AG09319 (cell line): Measurements from ENCODE around the gene SLC5A3.

Source experiments
- DNase-seq: peaks from one replicate; pipeline ENCODE4 v3.0.0-alpha.2; 2010; ENCODE audit warnings: low read depth; ENCODE audit errors: extremely low read depth
- CTCF ChIP-seq: IDR thresholded peaks from 2 replicates; pipeline ENCODE4 v1.5.1; 2011; ENCODE audit warnings: low read depth, mild to moderate bottlenecking, inconsistent platforms, low read length, moderate library complexity

The SLC5A3 gene

DNA sequence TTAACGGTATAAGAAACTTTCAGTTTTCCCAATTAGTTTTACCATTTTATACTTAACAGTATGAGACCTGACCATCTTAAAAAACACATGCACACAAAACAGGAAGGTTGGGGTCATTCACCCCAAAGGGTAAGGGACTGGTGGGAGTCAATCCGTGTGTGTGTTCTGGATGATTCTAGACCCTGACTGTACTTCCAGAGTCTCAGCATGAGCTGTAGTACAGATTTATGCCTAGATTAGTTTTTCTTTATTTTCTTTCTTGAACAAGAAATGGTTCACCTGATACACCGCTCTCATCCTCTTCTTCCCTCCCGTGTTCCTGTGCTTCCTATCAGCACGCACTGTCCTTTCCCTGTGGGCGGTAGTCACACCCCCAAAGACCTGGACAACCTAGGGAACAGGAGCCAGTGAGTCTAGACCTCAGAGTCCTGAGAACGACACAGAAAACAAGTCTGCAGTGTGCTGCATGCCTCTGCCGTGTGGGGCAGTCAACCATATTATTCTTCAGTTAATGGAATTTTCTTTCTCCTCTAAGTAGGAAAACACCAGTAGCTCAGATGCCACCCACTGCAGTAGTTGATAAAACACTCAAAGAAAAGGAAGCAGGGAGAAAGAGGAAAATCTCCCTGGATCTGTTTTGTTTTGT lies 38.9 kb upstream of the SLC5A3 start:
- DNase-seq: no peak
- no peak for TF ChIP-seq CTCF

DNA sequence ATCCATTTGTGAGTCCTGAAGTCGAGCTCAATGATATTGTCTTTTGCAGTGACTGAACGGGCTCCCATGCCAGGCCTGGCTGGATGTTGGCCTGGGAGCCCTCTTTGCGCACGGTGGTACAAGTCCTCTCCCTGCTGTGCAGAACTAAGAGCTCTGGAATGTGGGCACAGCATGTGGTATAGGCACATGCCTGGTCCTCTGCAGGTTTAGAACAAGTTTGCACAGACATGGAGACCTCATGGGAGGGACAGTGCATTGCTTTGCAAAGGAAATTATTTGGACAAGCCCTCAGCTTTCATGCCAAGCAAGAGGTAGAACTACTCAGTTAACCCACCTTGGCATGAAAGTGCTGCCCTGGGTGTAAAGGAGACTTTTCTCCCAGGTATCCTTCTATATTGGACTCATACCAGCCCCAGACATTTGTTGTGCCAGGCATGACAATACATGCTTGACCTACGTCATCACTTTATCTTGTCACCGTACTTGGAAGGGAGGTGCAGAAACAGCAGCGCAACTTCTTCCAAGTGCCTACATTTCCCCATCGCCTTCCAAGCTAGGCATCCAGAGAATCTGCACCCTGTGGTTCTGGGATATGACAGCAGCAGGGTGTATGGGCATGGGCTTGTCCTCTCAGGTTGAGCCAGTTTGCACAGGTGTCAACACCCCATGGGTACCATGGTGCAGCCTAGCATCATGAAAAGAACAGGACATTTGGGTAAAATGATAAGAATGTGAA lies 37.6 kb upstream of the SLC5A3 start:
- DNase-seq: no peak
- TF ChIP-seq CTCF: no peak

GRCh38 chr21:34037009-34037795 lies 36.2 kb upstream of the SLC5A3 start:
- no peak for TF ChIP-seq CTCF

GRCh38 chr21:34039678-34040382 lies 33.5 kb upstream of the SLC5A3 start:
- no peak for DNase-seq
- no peak for TF ChIP-seq CTCF

More at GRCh38 chr21:34037009-34037795, 36.2 kb upstream of the SLC5A3 start:
- DNase-seq: no peak

- TF ChIP-seq CTCF: no peak
Measured at GRCh38 chr21:34042735-34043134, 30.6 kb upstream of the SLC5A3 start.

GRCh38 chr21:34043333-34043732 lies 30.0 kb upstream of the SLC5A3 start:
- DNase-seq: no peak
- no peak for TF ChIP-seq CTCF

More at GRCh38 chr21:34042735-34043134, 30.6 kb upstream of the SLC5A3 start:
- DNase-seq: no peak
